HCT116 (cell line): ENCODE measurements around the gene CENPU. TPM values are rescaled to one million over a fixed set of nuclear protein-coding genes. Genes with fewer than 3 reads are reported as not detected.

Source experiments
- ATAC-seq: fragments of 200-7000 bp; cut with Tn5 transposase; 2 replicates; pipeline ENCODE4 v1.9.1; 2020; ENCODE audit warnings: mild to moderate bottlenecking, moderate library complexity
- BruUV-seq: library from RNA; stranded (reverse); fragments of 400-500 nt; replicated peaks from 2 replicates; lab custom pipeline; 2021; lab: Mats Ljungman, UMichigan
- CTCF ChIA-PET: fragments of 300-600 bp; sonication (Branson Sonifier 250); formaldehyde crosslinking; loops from one replicate; lab custom pipeline; 2021; ENCODE audit warnings: antibody characterized with exemption; lab: Charles Lee
- POLR2A ChIA-PET: fragments of 300-600, 350-600 bp; sonication (Branson Sonifier 250); formaldehyde crosslinking; loops from one replicate; lab custom pipeline; 2021; ENCODE audit warnings: antibody characterized with exemption; lab: Charles Lee
- RAD21 ChIA-PET, 2 experiments: fragments of 300-600 bp; sonication (Branson Sonifier 250); formaldehyde crosslinking; loops; one replicate each; lab custom pipeline; 2023; ENCODE audit warnings: low total read pairs in 2 of 2; ENCODE audit not compliant: uncharacterized antibody in 2 of 2, unreplicated experiment in 2 of 2, low non-redundant PET in 1 of 2; lab: Charles Lee
- DNase-seq: peaks from one replicate; pipeline ENCODE4 v3.0.0-alpha.2; 2010; ENCODE audit warnings: low read depth, low spot score
- H2AFZ ChIP-seq: fragments of 200-600 bp; shearing (Covaris generic), sonication (generic); 2 replicates; pipeline ENCODE4 v1.6.1; 2017; ENCODE audit warnings: low read depth, mixed run types, mixed read lengths, antibody characterized with exemption, low read length; ENCODE audit not compliant: poor library complexity, severe bottlenecking
- H3K27ac ChIP-seq: 2 replicates; pipeline ENCODE4 v1.5.1; 2012; ENCODE audit warnings: low read depth, low read length
- H3K27me3 ChIP-seq: fragments of 200-600 bp; sonication (generic); 2 replicates; pipeline ENCODE4 v1.6.1; 2016; ENCODE audit warnings: mixed run types, low read length, mixed read lengths; ENCODE audit not compliant: insufficient read depth
- H3K36me3 ChIP-seq, 2 experiments: fragments of 200-500 bp in 1 of 2; fragments of 200-600 bp in 1 of 2; sonication (Bioruptor generic) in 1 of 2; sonication (generic) in 1 of 2; 2 replicates each; pipeline versions ENCODE4 v1.5.1 to v1.6.1; 2014 to 2016; ENCODE audit warnings: low read length in 2 of 2, inconsistent platforms in 1 of 2, mixed read lengths in 1 of 2, mixed run types in 1 of 2; ENCODE audit not compliant: insufficient read depth in 2 of 2, control insufficient read depth in 1 of 2
- H3K4me1 ChIP-seq, 2 experiments: fragments of 200-600 bp in 1 of 2; sonication (generic) in 1 of 2; 2 replicates each; pipeline versions ENCODE4 v1.5.1 to v1.6.1; 2012 to 2017; ENCODE audit warnings: low read length in 2 of 2, inconsistent platforms in 1 of 2, mild to moderate bottlenecking in 1 of 2, mixed read lengths in 1 of 2, mixed run types in 1 of 2, moderate library complexity in 1 of 2; ENCODE audit not compliant: insufficient read depth in 2 of 2, control insufficient read depth in 1 of 2
- H3K4me2 ChIP-seq: fragments of 200-600 bp; sonication (generic); 2 replicates; pipeline ENCODE4 v1.6.1; 2017; ENCODE audit warnings: mixed run types, low read length, mixed read lengths
- H3K4me3 ChIP-seq, 2 experiments: fragments of 200-600 bp in 1 of 2; sonication (generic) in 1 of 2; replicated peaks in 1 of 2; 2 replicates each; pipeline ENCODE4 v1.5.1; 2011 to 2016; ENCODE audit warnings: low read length in 2 of 2, control low read depth in 1 of 2, low read depth in 1 of 2, mild to moderate bottlenecking in 1 of 2, mixed read lengths in 1 of 2, mixed run types in 1 of 2
- H3K79me2 ChIP-seq: fragments of 200-600 bp; sonication (generic); 2 replicates; pipeline ENCODE4 v1.6.1; 2017; ENCODE audit warnings: mild to moderate bottlenecking, mixed run types, low read length, moderate library complexity, mixed read lengths; ENCODE audit not compliant: insufficient read depth
- H3K9ac ChIP-seq: fragments of 200-600 bp; sonication (generic); 2 replicates; pipeline ENCODE4 v1.6.1; 2016; ENCODE audit warnings: low read length, mixed read lengths
- H3K9me2 ChIP-seq: fragments of 200-600 bp; sonication (generic), shearing (Covaris generic); 2 replicates; pipeline ENCODE4 v1.6.1; 2017; ENCODE audit warnings: mixed run types, mild to moderate bottlenecking, moderate library complexity; ENCODE audit not compliant: insufficient read depth
- H3K9me3 ChIP-seq, 2 experiments: fragments of 200-500 bp in 1 of 2; fragments of 200-600 bp in 1 of 2; sonication (Bioruptor generic) in 1 of 2; sonication (generic) in 1 of 2; 2 replicates each; pipeline ENCODE4 v1.6.1; 2014 to 2017; ENCODE audit warnings: low read length in 2 of 2, mixed read lengths in 2 of 2, inconsistent platforms in 1 of 2, low read depth in 1 of 2, mild to moderate bottlenecking in 1 of 2, mixed run types in 1 of 2, moderate library complexity in 1 of 2; ENCODE audit not compliant: control insufficient read depth in 1 of 2, insufficient read depth in 1 of 2
- H4K20me1 ChIP-seq: fragments of 200-600 bp; sonication (generic), shearing (Covaris generic); 2 replicates; pipeline ENCODE4 v1.6.1; 2017; ENCODE audit warnings: mixed run types, mild to moderate bottlenecking, moderate library complexity; ENCODE audit not compliant: insufficient read depth
- CBX3 ChIP-seq: IDR thresholded peaks from 2 replicates; pipeline ENCODE4 v1.6.1; 2012; ENCODE audit warnings: low read depth
- CEBPB ChIP-seq: IDR thresholded peaks from 2 replicates; pipeline ENCODE4 v1.6.1; 2012; ENCODE audit warnings: low read depth
- EGR1 ChIP-seq: IDR thresholded peaks from 2 replicates; pipeline ENCODE4 v1.6.1; 2012; ENCODE audit warnings: low read depth
- EZH2phosphoT487 ChIP-seq: fragments of 200-600 bp; IDR thresholded peaks from 2 replicates; pipeline ENCODE4 v1.6.1; 2018; ENCODE audit warnings: antibody characterized with exemption, borderline replicate concordance
- FOSL1 ChIP-seq: IDR thresholded peaks from 2 replicates; pipeline ENCODE4 v1.6.1; 2012; ENCODE audit warnings: low read depth
- POLR2A ChIP-seq: IDR thresholded peaks from 2 replicates; pipeline ENCODE4 v1.7.0; 2011; ENCODE audit warnings: borderline replicate concordance; ENCODE audit not compliant: insufficient read depth, insufficient read length; ENCODE audit errors: extremely low read depth
- RAD21 ChIP-seq: IDR thresholded peaks from 2 replicates; pipeline ENCODE4 v1.6.1; 2012; ENCODE audit warnings: low read depth, mild to moderate bottlenecking
- SIN3A ChIP-seq: IDR thresholded peaks from 2 replicates; pipeline ENCODE4 v1.6.1; 2012; ENCODE audit warnings: low read depth
- SP1 ChIP-seq: IDR thresholded peaks from 2 replicates; pipeline ENCODE4 v1.6.1; 2012; ENCODE audit warnings: low read depth
- TCF7L2 ChIP-seq: IDR thresholded peaks from 2 replicates; pipeline ENCODE4 v1.7.0; 2011; ENCODE audit warnings: borderline replicate concordance, inconsistent platforms; ENCODE audit not compliant: insufficient read depth, insufficient read length; ENCODE audit errors: extremely low read depth
- ZFX ChIP-seq: fragments of 450-650 bp; IDR thresholded peaks from 2 replicates; pipeline ENCODE4 v1.6.1; 2017
- intact Hi-C: fragments of 100-400 bp; cut with micrococcal nuclease; formaldehyde crosslinking; loops from 2 replicates; pipeline ENCODE4 v1.10.0; 2022
- total RNA-seq: library from RNA; stranded (reverse); gene quantifications from one replicate; pipeline ENCODE4 v1.2.1, GENCODE V29; 2021; ENCODE audit not compliant: unreplicated experiment
- TF ChIP-seq, protein P1 (sequence below): IDR thresholded peaks from 2 replicates; pipeline ENCODE4 v1.6.1; 2012
- TF ChIP-seq, protein P2 (sequence below), 3 experiments: fragments of 200-600 bp in 1 of 3; sonication (generic) in 1 of 3; IDR thresholded peaks in 2 of 3; conservative IDR thresholded peaks in 1 of 3; 2 replicates each; pipeline ENCODE4 v1.5.1; 2012 to 2017; ENCODE audit warnings: low read depth in 2 of 3, low read length in 2 of 3, antibody characterized with exemption in 1 of 3, borderline replicate concordance in 1 of 3, control low read depth in 1 of 3, mild to moderate bottlenecking in 1 of 3, mixed read lengths in 1 of 3, mixed run types in 1 of 3, moderate library complexity in 1 of 3; ENCODE audit not compliant: insufficient read depth in 1 of 3
- TF ChIP-seq, protein P3 (sequence below): IDR thresholded peaks from 2 replicates; pipeline ENCODE4 v1.6.1; 2012; ENCODE audit warnings: low read depth

CENPU gene
- total RNA-seq, 1 experiment from 2014 or later = 28.2 TPM

DNA sequence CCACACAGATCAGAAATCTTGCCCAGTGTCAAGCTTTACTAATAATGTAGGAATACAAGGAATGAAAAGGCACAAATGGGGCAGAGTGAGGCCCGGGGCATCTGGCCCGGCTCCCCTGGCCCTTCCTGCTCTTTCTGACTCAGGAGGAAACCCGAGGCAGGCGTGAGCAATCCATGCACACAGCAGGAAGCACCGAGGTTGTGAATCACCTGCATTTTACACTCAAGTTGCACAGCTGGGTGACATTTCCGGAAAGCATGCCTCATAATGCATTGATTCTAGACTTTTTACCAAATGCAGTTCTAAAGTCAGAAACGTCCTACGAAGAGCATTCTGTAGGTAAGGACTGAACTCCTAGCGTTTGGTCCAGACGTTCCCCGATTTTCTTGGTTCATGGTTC is 45.4 kb downstream of the CENPU start (continued):
- TF ChIP-seq SP1 (peak; percentile 77), CEBPB (peak; percentile 66; the same call in 1 of the 2 replicates)
- TF ChIP-seq, all 23 proteins: peak for 10

DNA sequence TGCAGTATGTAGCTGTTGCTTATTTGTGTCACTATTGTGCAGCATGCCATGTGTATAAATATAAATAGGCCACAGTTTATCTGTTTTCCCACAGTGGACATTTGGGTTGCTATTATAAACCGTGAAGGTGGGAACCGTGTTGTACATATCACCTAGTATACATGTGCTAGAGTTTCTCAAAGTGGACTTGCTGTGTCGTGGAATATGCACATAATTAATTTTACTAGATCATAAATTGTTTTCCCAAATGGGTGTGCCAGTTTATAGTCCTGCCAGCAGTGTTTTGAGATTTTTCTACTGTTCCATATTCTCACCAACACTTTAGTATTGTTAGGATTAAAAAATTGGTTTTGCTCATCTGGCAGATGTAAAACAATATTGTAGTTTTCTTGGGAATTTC is 45.9 kb downstream of the CENPU start:
- no peaks in the 10 kb centered on the region for H3K9me3 ChIP-seq
- BruUV-seq = no TSS peak
- RAD21 ChIA-PET = no interaction called here
- peak overlapping the region; percentile 63 for H3K4me2 ChIP-seq
- H3K36me3 ChIP-seq = no peaks in the 10 kb centered on the region
- no peaks in the 10 kb centered on the region for H3K27me3 ChIP-seq
- CTCF ChIA-PET = no interaction called here
- peaks cover 3 to 17% of the 10 kb centered on the region in 2 experiments; a peak in 2 of 4 replicates for H3K4me1 ChIP-seq
- DNase-seq (no peak), ATAC-seq (no peak)
- POLR2A ChIA-PET = no interaction called here
- no peaks in the 10 kb centered on the region for H3K79me2 ChIP-seq
- H4K20me1 ChIP-seq = no peaks in the 10 kb centered on the region
- no peak overlapping the region for H2AFZ ChIP-seq
- no peaks in the 10 kb centered on the region for H3K9me2 ChIP-seq
- intact Hi-C loops = no loop called here
- H3K9ac ChIP-seq = peak overlapping the region; percentile 51
- no peak for TF ChIP-seq ZFX
- TF ChIP-seq, protein P1, sequence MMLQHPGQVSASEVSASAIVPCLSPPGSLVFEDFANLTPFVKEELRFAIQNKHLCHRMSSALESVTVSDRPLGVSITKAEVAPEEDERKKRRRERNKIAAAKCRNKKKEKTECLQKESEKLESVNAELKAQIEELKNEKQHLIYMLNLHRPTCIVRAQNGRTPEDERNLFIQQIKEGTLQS = no peak
- H3K27ac ChIP-seq = peak overlapping the region; percentile 11; the same call in 1 of the 2 replicates
- H3K4me3 ChIP-seq = peak overlapping the region in 1 of 2 experiments; percentile 26; a peak in 1 of 4 replicates

DNA sequence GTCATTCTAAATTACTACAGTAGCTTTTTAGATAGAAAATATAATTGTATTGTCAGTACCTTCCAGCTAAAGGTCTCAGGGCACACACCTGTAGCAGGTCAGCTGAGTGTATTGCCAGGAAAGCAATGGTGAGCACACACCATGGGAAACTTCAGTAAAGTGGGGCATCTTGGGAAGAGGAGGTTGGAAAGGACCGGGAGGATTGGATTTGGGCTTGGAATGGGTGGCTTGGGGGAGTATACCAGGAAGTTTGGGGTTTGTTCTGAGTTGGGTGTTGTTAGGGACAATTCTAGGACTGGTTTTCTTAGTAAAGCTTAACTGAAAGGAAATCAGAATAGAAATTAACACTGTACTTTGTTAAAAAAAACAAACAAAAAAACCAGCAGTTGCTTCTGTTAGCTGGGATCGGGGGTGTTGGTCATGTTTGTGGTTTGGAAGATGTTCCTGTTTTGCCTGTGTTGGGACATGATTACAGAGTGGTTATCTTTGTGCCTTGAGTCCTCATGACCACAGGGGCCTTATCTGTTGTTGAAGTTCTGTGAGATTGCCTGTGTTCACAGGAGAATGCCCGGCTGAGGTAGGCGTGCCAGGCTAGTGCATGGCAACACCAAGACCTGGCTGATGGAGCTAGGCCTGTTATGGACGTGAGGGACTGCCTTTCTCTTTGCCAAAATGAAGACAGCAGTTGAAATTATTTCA is 49.3 kb downstream of the CENPU start:
- no TSS peak for BruUV-seq
- no peak overlapping the region for H3K27ac ChIP-seq
- no peak overlapping the region for H3K4me2 ChIP-seq
- no peaks in the 10 kb centered on the region for H3K27me3 ChIP-seq
- CTCF ChIA-PET = no interaction called here
- no peaks in the 10 kb centered on the region for H4K20me1 ChIP-seq
- ATAC-seq (no peak), DNase-seq (no peak)
- H3K4me3 ChIP-seq = no peak overlapping the region
- POLR2A ChIA-PET = no interaction called here
- no peaks in the 10 kb centered on the region for H3K79me2 ChIP-seq
- H3K9ac ChIP-seq = no peak overlapping the region
- intact Hi-C loops = no loop called here
- RAD21 ChIA-PET = no interaction called here
- no peaks in the 10 kb centered on the region for H3K9me2 ChIP-seq
- H2AFZ ChIP-seq = no peak overlapping the region
- H3K9me3 ChIP-seq = no peaks in the 10 kb centered on the region
- no peaks in the 10 kb centered on the region for H3K36me3 ChIP-seq
- peaks cover 3 to 17% of the 10 kb centered on the region in 2 experiments; a peak in 2 of 4 replicates for H3K4me1 ChIP-seq
- TF ChIP-seq EGR1 (no peak), TCF7L2 (no peak), SIN3A (no peak), EZH2phosphoT487 (no peak), CBX3 (no peak), FOSL1 (no peak), POLR2A (no peak), RAD21 (no peak)
- TF ChIP-seq, protein P2, sequence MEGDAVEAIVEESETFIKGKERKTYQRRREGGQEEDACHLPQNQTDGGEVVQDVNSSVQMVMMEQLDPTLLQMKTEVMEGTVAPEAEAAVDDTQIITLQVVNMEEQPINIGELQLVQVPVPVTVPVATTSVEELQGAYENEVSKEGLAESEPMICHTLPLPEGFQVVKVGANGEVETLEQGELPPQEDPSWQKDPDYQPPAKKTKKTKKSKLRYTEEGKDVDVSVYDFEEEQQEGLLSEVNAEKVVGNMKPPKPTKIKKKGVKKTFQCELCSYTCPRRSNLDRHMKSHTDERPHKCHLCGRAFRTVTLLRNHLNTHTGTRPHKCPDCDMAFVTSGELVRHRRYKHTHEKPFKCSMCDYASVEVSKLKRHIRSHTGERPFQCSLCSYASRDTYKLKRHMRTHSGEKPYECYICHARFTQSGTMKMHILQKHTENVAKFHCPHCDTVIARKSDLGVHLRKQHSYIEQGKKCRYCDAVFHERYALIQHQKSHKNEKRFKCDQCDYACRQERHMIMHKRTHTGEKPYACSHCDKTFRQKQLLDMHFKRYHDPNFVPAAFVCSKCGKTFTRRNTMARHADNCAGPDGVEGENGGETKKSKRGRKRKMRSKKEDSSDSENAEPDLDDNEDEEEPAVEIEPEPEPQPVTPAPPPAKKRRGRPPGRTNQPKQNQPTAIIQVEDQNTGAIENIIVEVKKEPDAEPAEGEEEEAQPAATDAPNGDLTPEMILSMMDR (IDR thresholded peaks at IDR 0.05 in 2 of 3, conservative IDR thresholded peaks at IDR 0.05 in 1 of 3; ENCODE audit: borderline replicate concordance in 1 of 3, insufficient read depth in 1 of 3, low read depth in 2 of 3, low read length in 2 of 3) = no peak
- TF ChIP-seq, protein P3, sequence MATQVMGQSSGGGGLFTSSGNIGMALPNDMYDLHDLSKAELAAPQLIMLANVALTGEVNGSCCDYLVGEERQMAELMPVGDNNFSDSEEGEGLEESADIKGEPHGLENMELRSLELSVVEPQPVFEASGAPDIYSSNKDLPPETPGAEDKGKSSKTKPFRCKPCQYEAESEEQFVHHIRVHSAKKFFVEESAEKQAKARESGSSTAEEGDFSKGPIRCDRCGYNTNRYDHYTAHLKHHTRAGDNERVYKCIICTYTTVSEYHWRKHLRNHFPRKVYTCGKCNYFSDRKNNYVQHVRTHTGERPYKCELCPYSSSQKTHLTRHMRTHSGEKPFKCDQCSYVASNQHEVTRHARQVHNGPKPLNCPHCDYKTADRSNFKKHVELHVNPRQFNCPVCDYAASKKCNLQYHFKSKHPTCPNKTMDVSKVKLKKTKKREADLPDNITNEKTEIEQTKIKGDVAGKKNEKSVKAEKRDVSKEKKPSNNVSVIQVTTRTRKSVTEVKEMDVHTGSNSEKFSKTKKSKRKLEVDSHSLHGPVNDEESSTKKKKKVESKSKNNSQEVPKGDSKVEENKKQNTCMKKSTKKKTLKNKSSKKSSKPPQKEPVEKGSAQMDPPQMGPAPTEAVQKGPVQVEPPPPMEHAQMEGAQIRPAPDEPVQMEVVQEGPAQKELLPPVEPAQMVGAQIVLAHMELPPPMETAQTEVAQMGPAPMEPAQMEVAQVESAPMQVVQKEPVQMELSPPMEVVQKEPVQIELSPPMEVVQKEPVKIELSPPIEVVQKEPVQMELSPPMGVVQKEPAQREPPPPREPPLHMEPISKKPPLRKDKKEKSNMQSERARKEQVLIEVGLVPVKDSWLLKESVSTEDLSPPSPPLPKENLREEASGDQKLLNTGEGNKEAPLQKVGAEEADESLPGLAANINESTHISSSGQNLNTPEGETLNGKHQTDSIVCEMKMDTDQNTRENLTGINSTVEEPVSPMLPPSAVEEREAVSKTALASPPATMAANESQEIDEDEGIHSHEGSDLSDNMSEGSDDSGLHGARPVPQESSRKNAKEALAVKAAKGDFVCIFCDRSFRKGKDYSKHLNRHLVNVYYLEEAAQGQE = no peak
